Inflammatory macrophage (primary cell): ENCODE data around the gene AMACR.

ENCODE experiments used
- DNase-seq, 2 donors: peaks; one replicate each; pipeline ENCODE4 v3.0.0-alpha.2; 2020 to 2022
- total RNA-seq, 18 experiments: gene quantifications; one replicate each; lab custom pipeline; 2026; ENCODE audit warnings: mixed read lengths in 6 of 18, inconsistent platforms in 2 of 18; lab: John Stamatoyannopoulos, UW

AMACR gene
- total RNA-seq = 0.03 to 0.43 (median 0.14) reads per million in 18 experiments

GRCh38 chr5:34007621-34008600 lies at the start of gene AMACR:
AMACR (minus strand) TSS chr5:34008050; CDS start chr5:34008019, 31 bp downstream.
- peak; percentile 94 to 96 for DNase-seq

DNA sequence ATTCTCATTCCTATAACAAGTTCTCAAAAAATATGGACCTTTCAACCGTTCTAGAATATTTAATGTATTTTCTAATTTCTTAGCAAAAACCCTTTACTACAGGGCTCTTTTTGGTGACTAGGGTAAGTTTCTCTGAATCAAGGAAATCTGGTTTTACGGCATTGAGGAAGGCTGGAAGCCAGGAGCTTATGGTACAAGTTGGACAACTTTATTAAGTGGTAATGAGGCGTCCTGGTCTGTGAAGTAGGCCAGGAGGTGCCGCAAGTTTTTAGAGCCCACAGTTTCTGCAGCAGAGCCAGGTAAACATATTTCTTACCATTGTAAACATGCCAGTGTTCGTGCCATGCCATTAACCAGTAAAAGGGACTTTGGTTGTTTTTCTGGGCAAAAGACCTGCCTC lies 49.7 kb upstream of the AMACR start:
- no peak for DNase-seq

GRCh38 chr5:34057118-34057517 lies 49.3 kb upstream of the AMACR start:
- no peak for DNase-seq

DNA sequence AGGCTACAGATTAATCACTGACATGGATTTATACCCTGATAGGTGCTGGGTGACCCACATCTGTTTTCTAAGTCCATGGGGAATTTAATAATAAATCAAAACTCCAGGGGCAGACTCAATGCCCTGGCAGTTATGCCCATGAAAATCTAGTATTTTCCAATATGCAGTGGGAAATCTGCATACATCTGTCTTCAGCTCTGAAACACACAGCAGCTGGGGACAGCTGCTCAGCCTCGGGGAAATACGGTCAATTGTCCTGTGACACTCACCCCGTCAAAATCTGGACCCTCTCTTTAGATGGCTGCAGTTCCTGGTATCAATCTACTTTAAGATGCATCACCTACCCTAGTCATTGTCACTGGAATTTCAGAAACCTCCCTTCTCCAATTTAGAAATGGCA lies 47.8 kb upstream of the AMACR start:
- DNase-seq = no peak

- DNase-seq = no peak
Observed at GRCh38 chr5:34054400-34054729, 46.5 kb upstream of the AMACR start.

DNA sequence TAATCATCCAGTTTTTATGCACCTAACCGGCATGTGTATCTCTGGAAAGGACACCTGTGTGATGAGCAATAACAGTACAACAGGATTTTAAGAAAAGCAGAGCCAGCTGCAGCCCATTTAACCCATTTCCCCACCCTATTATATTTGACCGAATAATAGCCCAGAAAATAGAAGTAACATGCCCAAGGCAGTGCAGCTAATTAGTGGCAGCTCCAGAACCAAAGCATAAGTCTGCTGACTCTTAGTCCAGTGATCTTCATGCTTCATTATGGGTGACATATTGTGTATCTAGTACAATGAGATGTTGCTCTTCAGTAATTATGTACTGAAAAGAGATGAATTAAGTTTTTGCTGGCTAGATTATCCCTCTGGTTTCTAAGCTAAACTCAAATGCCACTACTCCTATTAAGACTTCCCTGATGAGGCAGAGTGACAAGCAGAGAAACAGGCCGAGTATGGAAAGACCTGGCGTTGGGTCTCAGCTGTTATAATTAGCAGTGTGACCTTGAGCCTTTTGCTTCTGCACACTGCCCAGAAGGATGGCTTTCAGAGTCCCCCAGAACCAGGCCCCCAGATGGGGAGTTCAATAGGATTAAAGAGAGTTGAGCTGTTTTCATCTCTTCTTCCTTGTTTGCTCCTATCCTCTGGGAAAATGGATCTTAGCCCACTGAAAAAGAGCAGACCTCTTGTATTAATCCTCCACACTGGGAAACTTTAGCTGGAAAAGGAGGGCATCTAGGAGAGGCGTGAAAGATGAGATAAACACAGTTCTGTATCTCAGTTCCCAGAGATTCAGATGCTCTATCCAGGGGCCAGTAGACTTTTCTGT lies 45.9 kb upstream of the AMACR start:
- DNase-seq = no peak

- DNase-seq = no peak
Observed at GRCh38 chr5:34053133-34053532, 45.3 kb upstream of the AMACR start.

DNA sequence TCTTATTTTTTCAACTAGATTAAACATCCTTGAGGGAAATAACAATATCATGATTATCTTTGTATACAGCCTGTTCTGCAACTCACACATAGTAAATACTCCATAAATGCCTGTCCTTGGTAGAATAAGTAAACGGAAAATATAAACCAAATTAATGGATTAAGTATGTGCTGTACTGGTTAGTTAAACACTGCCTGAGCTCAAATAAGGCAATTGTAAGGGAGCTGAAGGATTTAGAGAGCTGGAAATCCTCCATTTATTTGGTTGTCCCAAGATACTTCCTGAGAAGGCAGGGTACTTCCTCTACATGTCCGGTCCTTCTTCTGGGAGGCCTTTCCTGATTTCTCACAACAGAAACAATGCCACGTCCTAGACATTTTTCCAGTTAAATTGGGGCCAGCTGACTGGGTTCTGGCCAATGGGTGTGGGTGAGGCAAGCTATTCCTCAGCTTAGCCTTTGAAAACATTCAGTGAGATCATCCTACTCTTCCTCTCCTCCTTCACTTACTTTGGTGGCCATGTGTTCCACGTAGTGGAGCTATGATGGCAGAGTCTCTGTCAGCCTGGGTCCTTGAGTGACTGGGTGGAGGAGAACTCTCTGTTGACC lies 43.6 kb upstream of the AMACR start:
- DNase-seq = no peak

GRCh38 chr5:34047774-34048572 lies 40.1 kb upstream of the AMACR start:
- peak; percentile 47 to 55 for DNase-seq

DNA sequence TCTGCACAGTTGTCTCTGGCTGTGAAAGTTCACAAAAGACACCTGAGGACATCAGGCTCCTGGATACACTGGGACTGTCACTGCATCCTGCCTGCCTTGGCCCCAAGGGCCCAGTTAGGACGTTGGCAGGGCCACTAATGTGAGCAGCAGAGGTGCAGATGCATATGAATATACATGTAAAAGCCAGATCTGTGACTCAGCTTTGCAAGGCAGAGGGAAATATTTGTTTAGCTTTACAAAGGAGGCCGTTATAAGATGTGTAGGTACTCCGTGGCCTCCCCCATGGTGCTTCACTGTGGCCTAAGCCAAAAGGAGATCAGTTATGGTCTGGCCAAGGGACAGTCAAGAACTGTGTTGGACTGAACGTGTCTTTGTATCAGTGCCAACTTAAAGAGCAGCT lies 39.3 kb upstream of the AMACR start:
- DNase-seq = no peak

GRCh38 chr5:34045996-34046395 lies 38.1 kb upstream of the AMACR start:
- no peak for DNase-seq

DNA sequence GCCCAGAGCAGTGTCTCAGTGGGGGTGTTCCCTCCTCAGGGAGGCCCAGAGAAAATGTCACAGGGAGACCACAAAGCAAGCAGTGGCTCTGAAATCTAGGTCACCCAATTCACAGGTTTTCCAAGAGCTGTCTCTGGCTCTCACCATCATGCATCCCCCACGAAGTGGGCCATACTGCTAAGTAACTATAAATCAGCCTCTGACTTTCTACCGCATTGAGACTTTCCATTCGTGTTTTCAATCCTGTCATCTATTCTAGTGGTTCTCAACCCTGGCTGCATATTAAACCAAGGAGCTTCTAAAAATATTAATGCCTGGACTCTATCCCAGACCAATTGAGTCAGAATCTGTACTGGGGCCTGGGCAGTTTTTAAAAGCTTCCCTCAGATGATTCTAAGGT lies 37.2 kb upstream of the AMACR start:
- DNase-seq = no peak

- DNase-seq = no peak
Observed at GRCh38 chr5:34043099-34043876, 35.4 kb upstream of the AMACR start, which contains the start of gene C1QTNF3. C1QTNF3 (minus strand) TSS chr5:34043213; CDS start chr5:34043125, 88 bp downstream.

DNA sequence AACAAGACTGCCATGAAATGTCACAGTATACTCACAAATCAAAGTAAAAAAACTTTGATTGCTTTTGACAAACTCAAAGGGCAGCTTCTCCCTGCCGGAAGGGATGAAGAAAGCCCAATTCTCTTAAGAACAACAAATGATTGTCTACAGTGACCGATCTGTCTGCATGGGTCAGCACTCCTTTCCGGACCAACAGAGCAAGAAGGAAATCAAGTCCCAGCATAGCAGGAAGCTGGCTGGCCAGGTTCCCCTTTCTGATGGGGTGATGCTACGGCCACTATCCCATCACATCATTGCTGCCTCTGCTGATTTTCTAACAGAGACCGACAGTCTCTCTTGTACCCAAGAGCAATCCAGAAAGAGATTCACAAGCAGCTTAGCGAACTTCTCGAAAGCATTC lies 34.5 kb upstream of the AMACR start:
- DNase-seq = peak; percentile 32 to 60

GRCh38 chr5:34041247-34041972 lies 33.6 kb upstream of the AMACR start:
- no peak for DNase-seq

- DNase-seq = no peak
Observed at GRCh38 chr5:34040472-34040871, 32.6 kb upstream of the AMACR start.

- no peak for DNase-seq
Observed at GRCh38 chr5:34039398-34040157, 31.7 kb upstream of the AMACR start.

DNA sequence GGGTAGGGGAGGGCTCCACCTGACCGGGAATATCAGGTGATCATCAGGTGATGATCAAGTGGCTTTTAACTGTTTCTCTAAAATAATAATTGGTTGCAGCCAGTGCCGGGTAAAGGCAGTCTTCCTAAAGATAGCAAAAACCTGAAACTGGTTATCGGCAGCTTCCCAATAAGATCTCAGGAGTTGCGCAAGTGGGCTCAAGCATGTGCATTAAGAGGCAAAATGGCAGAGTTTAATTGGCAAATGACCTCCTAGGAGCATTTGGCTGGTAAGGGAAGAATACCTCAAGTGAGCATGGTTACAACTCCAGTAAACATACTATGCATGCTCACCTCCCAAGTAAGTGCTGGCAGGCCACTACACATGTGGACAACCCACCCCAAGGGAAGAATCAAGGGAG lies 31.0 kb upstream of the AMACR start:
- DNase-seq = no peak

DNA sequence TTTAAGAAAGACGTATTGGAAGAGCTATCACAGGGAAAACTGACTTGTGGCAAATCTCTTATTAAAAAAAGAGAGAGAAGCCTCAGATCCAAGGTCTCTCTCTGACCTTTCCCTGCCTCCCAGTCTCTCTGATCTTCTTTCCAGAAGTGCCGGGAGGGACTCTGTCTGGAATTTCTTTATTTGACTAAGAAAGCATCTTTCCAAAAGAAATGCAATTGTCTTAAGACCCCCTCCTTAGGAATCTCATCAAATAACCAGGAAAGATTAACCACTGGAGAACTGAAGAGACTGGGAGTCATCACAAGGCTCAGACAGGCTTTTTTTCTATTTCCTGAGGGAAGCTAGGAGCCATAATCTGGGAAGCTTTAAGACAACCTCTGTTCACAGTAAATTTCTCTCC lies 30.5 kb upstream of the AMACR start:
- no peak for DNase-seq

DNA sequence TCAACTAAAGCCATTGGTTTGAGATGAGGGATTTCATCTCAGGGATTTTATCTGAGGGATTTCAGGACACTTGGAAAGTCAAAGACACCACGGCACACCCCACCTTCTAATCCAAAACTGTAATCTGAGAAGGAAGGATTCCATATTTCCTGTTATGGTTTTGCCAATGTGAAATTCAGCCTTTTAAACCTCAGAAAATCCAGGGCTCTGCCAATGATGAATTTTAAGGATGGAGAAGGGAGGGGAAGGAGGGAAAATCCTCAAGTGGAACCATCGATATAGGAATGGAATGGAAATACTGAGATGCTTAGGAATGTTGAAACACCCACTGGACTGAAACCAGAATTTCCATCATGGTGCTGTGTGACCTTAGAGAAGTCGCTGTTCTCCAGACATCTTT lies 29.9 kb upstream of the AMACR start:
- no peak for DNase-seq
